AG04449 (cell line): ENCODE results near the gene ACTN2.

Experiments
- CTCF ChIA-PET: fragments of 350-600 bp; formaldehyde crosslinking; extraction: SDS; loops from one replicate; lab custom pipeline; 2021; ENCODE audit warnings: antibody characterized with exemption; lab: Yijun Ruan, JAX
- POLR2A ChIA-PET: fragments of 400-600, 350-600 bp; formaldehyde crosslinking; extraction: SDS; loops from one replicate; lab custom pipeline; 2020; ENCODE audit warnings: antibody characterized with exemption, inconsistent platforms; lab: Yijun Ruan, JAX
- DNase-seq: peaks from one replicate; pipeline ENCODE4 v3.0.0-alpha.2; 2010; ENCODE audit warnings: low read depth, low spot score
- H3K4me3 ChIP-seq: 2 replicates; pipeline ENCODE4 v1.5.1; 2011; ENCODE audit warnings: low read depth, mild to moderate bottlenecking, control low read depth, low read length
- CTCF ChIP-seq: IDR thresholded peaks from one replicate; pipeline ENCODE4 v1.5.1; 2011; ENCODE audit warnings: mild to moderate bottlenecking, moderate library complexity, low read length, control low read depth, inconsistent platforms; ENCODE audit not compliant: insufficient read depth; ENCODE audit errors: missing control alignments

The ACTN2 gene

GRCh38 chr1:236685917-236686814 lies at the start of gene ACTN2:
Gene ACTN2 (plus strand): TSS chr1:236686499. CDS start chr1:236686674, 175 bp downstream.
- ChIA-PET CTCF (no interaction called here), POLR2A (no interaction called here)
- peak within 1 kb of the TSS; percentile 39 for H3K4me3 ChIP-seq
- DNase-seq, result no peak
- no peak for TF ChIP-seq CTCF

GRCh38 chr1:236638945-236639344 lies 47.4 kb upstream of the ACTN2 start:
- no peak for DNase-seq
- POLR2A ChIA-PET, result no interaction called here
- H3K4me3 ChIP-seq, result no peak overlapping the region
- CTCF ChIA-PET, result no interaction called here
- TF ChIP-seq CTCF, result no peak

GRCh38 chr1:236639686-236640085 lies 46.6 kb upstream of the ACTN2 start:
- CTCF ChIA-PET, result no interaction called here
- POLR2A ChIA-PET, result no interaction called here
- DNase-seq, result no peak
- no peak for TF ChIP-seq CTCF
- H3K4me3 ChIP-seq, result no peak overlapping the region

- no peak overlapping the region for H3K4me3 ChIP-seq
- no peak for TF ChIP-seq CTCF
- ChIA-PET CTCF (no interaction called here), POLR2A (no interaction called here)
- no peak for DNase-seq
Observed at GRCh38 chr1:236642763-236643162, 43.5 kb upstream of the ACTN2 start.

- H3K4me3 ChIP-seq, result no peak overlapping the region
- CTCF ChIA-PET, result no interaction called here
Observed at GRCh38 chr1:236645016-236645680, 41.2 kb upstream of the ACTN2 start.

More at GRCh38 chr1:236645016-236645680, 41.2 kb upstream of the ACTN2 start:
- DNase-seq, result no peak
- POLR2A ChIA-PET, result no interaction called here
- TF ChIP-seq CTCF, result no peak
